ENCODE data around the gene RNASE3. TPM values are rescaled to one million over a fixed set of nuclear protein-coding genes. Genes with fewer than 3 reads are reported as not detected.
A peak's percentile ranks its signal among the peaks of the same experiment; 100 is the strongest.

The RNASE3 gene
- total and polyA plus RNA-seq, 4 experiments from 2014 or later: not detected

GRCh38 chr14:20857207-20857606 lies 34.0 kb upstream of the RNASE3 start:
- DNase-seq: no peak
- peaks cover 0 to 8% (median 4%) of the 10 kb centered on the region in 4 donors for H3K4me1 Mint-ChIP-seq
- Histone ChIP-seq H3K27ac (ENCODE audit: low read depth, low read length) (no peak overlapping the region), H3K36me3 (ENCODE audit: insufficient read depth, low read length) (no peaks in the 10 kb centered on the region), H3K4me3 (ENCODE audit: low read length in 2 of 2) (no peak overlapping the region), H3K27me3 (ENCODE audit: insufficient read depth, low read length) (peaks cover 3% of the 10 kb centered on the region), H3K9me3 (ENCODE audit: control insufficient read depth in 1 of 2, low read length in 2 of 2) (no peaks in the 10 kb centered on the region), H3K4me1 (ENCODE audit: insufficient read depth, low read length) (no peaks in the 10 kb centered on the region)
- H3K9me3 Mint-ChIP-seq: peaks cover 0 to 3% (median 0%) of the 10 kb centered on the region in 8 donors
- CTCF ChIA-PET (ENCODE audit: partially characterized antibody): interaction anchor here (0.7 to 6.5 kb wide), 27 partner anchors 9 to 189 kb away, joined by 3 to 64 read pairs (median 7); no protein-coding TSS in a partner anchor
- no peaks in the 10 kb centered on the region for H3K36me3 Mint-ChIP-seq
- intact Hi-C loops (cut with micrococcal nuclease): loop anchor here (1.0 to 10.0 kb wide), 4 partner anchors 16 to 532 kb away; partner anchors contain the start of gene TMEM253
- peaks cover 18 to 28% of the 10 kb centered on the region in 2 donors for H3K27me3 Mint-ChIP-seq
- peak overlapping the region in 1 of 8 donors; percentile 66 for H3K4me3 Mint-ChIP-seq
- POLR2A ChIA-PET (ENCODE audit: partially characterized antibody): no interaction called here
- no peak overlapping the region for H3K27ac Mint-ChIP-seq

GRCh38 chr14:20857630-20858261 lies 33.4 kb upstream of the RNASE3 start:
- Histone ChIP-seq H3K4me3 (ENCODE audit: low read length in 2 of 2) (no peak overlapping the region), H3K27ac (ENCODE audit: low read depth, low read length) (no peak overlapping the region), H3K9me3 (ENCODE audit: control insufficient read depth in 1 of 2, low read length in 2 of 2) (no peaks in the 10 kb centered on the region), H3K36me3 (ENCODE audit: insufficient read depth, low read length) (no peaks in the 10 kb centered on the region), H3K27me3 (ENCODE audit: insufficient read depth, low read length) (peaks cover 3% of the 10 kb centered on the region), H3K4me1 (ENCODE audit: insufficient read depth, low read length) (no peaks in the 10 kb centered on the region)
- POLR2A ChIA-PET (ENCODE audit: partially characterized antibody): no interaction called here
- Mint-ChIP-seq H3K4me1 (peaks cover 0 to 8% (median 4%) of the 10 kb centered on the region in 4 donors), H3K27ac (no peak overlapping the region), H3K36me3 (no peaks in the 10 kb centered on the region), H3K4me3 (no peak overlapping the region), H3K27me3 (peaks cover 19 to 30% of the 10 kb centered on the region in 2 donors), H3K9me3 (peaks cover 0 to 3% (median 0%) of the 10 kb centered on the region in 8 donors)
- CTCF ChIA-PET (ENCODE audit: partially characterized antibody): interaction anchor here (0.7 to 3.7 kb wide), 26 partner anchors 9 to 247 kb away, joined by 3 to 64 read pairs (median 5); no protein-coding TSS in a partner anchor
- DNase-seq: peak; percentile 60 to 69 (median 63)
- intact Hi-C loops (cut with micrococcal nuclease): loop anchor here (1.0 to 10.0 kb wide), 4 partner anchors 16 to 533 kb away; partner anchors contain the start of gene TMEM253

GRCh38 chr14:20866194-20866593 lies 25.0 kb upstream of the RNASE3 start:
- CTCF ChIA-PET (ENCODE audit: partially characterized antibody): interaction anchor here (1.2 to 5.5 kb wide), 4 partner anchors 8 to 169 kb away, joined by 3 to 33 read pairs (median 8); no protein-coding TSS in a partner anchor
- POLR2A ChIA-PET (ENCODE audit: partially characterized antibody): no interaction called here
- no peak for DNase-seq
- H3K27ac Mint-ChIP-seq: no peak overlapping the region
- no peaks in the 10 kb centered on the region for H3K4me1 Mint-ChIP-seq
- H3K4me3 ChIP-seq (ENCODE audit: low read length in 2 of 2): no peak overlapping the region
- H3K27ac ChIP-seq (ENCODE audit: low read depth, low read length): no peak overlapping the region
- H3K9me3 Mint-ChIP-seq: peaks cover 0 to 3% (median 0%) of the 10 kb centered on the region in 8 donors
- H3K4me1 ChIP-seq (ENCODE audit: insufficient read depth, low read length): no peaks in the 10 kb centered on the region
- no peaks in the 10 kb centered on the region for H3K36me3 ChIP-seq (ENCODE audit: insufficient read depth, low read length)
- intact Hi-C loops (cut with micrococcal nuclease): no loop called here
- H3K9me3 ChIP-seq (ENCODE audit: control insufficient read depth in 1 of 2, low read length in 2 of 2): no peaks in the 10 kb centered on the region
- H3K4me3 Mint-ChIP-seq: no peak overlapping the region
- no peaks in the 10 kb centered on the region for H3K36me3 Mint-ChIP-seq
- peaks cover 4% of the 10 kb centered on the region for H3K27me3 ChIP-seq (ENCODE audit: insufficient read depth, low read length)
- H3K27me3 Mint-ChIP-seq: peaks cover 9 to 35% of the 10 kb centered on the region in 2 donors

DNA sequence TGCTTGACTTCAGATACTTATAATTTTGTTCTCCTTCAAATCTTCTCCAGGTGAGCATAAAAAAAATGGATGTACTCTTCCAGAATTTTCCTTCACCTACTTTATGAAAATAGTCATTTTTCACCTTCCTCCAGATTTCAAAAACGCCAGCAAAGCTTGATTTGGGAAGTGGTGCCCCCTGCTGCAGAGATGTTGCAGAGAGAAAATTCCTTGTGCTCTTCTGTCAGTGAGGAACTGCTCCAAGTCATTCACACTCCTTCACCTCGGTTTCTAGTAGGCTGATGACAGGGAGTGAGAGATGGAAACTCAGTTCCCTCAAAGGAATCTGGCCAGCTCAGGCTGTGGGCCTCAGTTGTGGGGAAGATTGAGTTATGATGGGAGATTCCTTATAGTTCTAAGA lies 24.2 kb upstream of the RNASE3 start:
- H3K4me3 ChIP-seq (ENCODE audit: low read length in 2 of 2): no peak overlapping the region
- CTCF ChIA-PET (ENCODE audit: partially characterized antibody): interaction anchor here (0.5 to 5.5 kb wide), 9 partner anchors 8 to 204 kb away, joined by 3 to 33 read pairs (median 4); no protein-coding TSS in a partner anchor
- Mint-ChIP-seq H3K4me1 (no peaks in the 10 kb centered on the region), H3K27me3 (peaks cover 12 to 32% of the 10 kb centered on the region in 2 donors), H3K27ac (no peak overlapping the region), H3K4me3 (no peak overlapping the region), H3K36me3 (no peaks in the 10 kb centered on the region), H3K9me3 (no peaks in the 10 kb centered on the region)
- H3K36me3 ChIP-seq (ENCODE audit: insufficient read depth, low read length): no peaks in the 10 kb centered on the region
- H3K27me3 ChIP-seq (ENCODE audit: insufficient read depth, low read length): peaks cover 4% of the 10 kb centered on the region
- no peak for DNase-seq
- H3K27ac ChIP-seq (ENCODE audit: low read depth, low read length): no peak overlapping the region
- intact Hi-C loops (cut with micrococcal nuclease): no loop called here
- H3K4me1 ChIP-seq (ENCODE audit: insufficient read depth, low read length): no peaks in the 10 kb centered on the region
- H3K9me3 ChIP-seq (ENCODE audit: control insufficient read depth in 1 of 2, low read length in 2 of 2): no peaks in the 10 kb centered on the region
- POLR2A ChIA-PET (ENCODE audit: partially characterized antibody): no interaction called here

GRCh38 chr14:20873370-20874177 lies 17.6 kb upstream of the RNASE3 start:
- Histone ChIP-seq H3K4me3 (ENCODE audit: low read length in 2 of 2) (no peak overlapping the region), H3K9me3 (ENCODE audit: control insufficient read depth in 1 of 2, low read length in 2 of 2) (no peaks in the 10 kb centered on the region), H3K36me3 (ENCODE audit: insufficient read depth, low read length) (no peaks in the 10 kb centered on the region), H3K27ac (ENCODE audit: low read depth, low read length) (no peak overlapping the region), H3K4me1 (ENCODE audit: insufficient read depth, low read length) (peaks cover 11% of the 10 kb centered on the region), H3K27me3 (ENCODE audit: insufficient read depth, low read length) (peaks cover 4% of the 10 kb centered on the region)
- Mint-ChIP-seq H3K4me1 (peaks cover 5 to 16% (median 8%) of the 10 kb centered on the region in 4 donors), H3K9me3 (peaks cover 0 to 7% (median 0%) of the 10 kb centered on the region in 8 donors), H3K27me3 (peaks cover 6 to 12% of the 10 kb centered on the region in 2 donors), H3K27ac (peak overlapping the region in 1 of 7 donors; percentile 13), H3K36me3 (no peaks in the 10 kb centered on the region), H3K4me3 (peak overlapping the region in 4 of 8 donors; percentile 17 to 60 (median 20))
- ChIA-PET CTCF (ENCODE audit: partially characterized antibody) (interaction anchor here (0.6 to 2.9 kb wide), 20 partner anchors 11 to 544 kb away, joined by 3 to 57 read pairs (median 4); no protein-coding TSS in a partner anchor), POLR2A (ENCODE audit: partially characterized antibody) (interaction anchor here (1.1 kb wide), 1 partner anchor 176 kb away, joined by 3 read pairs; no protein-coding TSS in a partner anchor)
- DNase-seq: peak; percentile 63 to 70 (median 66)
- intact Hi-C loops (cut with micrococcal nuclease): loop anchor here (1.0 to 5.0 kb wide), 3 partner anchors 16 to 176 kb away; no protein-coding TSS in a partner anchor

- Mint-ChIP-seq H3K36me3 (no peaks in the 10 kb centered on the region), H3K27ac (no peak overlapping the region), H3K4me1 (peaks cover 6 to 17% (median 13%) of the 10 kb centered on the region in 4 donors), H3K27me3 (peaks cover 0 to 4% of the 10 kb centered on the region in 2 donors), H3K9me3 (peaks cover 0 to 7% (median 0%) of the 10 kb centered on the region in 8 donors), H3K4me3 (no peak overlapping the region)
- intact Hi-C loops (cut with micrococcal nuclease): no loop called here
- H3K27me3 ChIP-seq (ENCODE audit: insufficient read depth, low read length): no peaks in the 10 kb centered on the region
- no peak overlapping the region for H3K27ac ChIP-seq (ENCODE audit: low read depth, low read length)
- no peak for DNase-seq
- peaks cover 11% of the 10 kb centered on the region for H3K4me1 ChIP-seq (ENCODE audit: insufficient read depth, low read length)
- H3K4me3 ChIP-seq (ENCODE audit: low read length in 2 of 2): no peak overlapping the region
- POLR2A ChIA-PET (ENCODE audit: partially characterized antibody): no interaction called here
- no peaks in the 10 kb centered on the region for H3K9me3 ChIP-seq (ENCODE audit: control insufficient read depth in 1 of 2, low read length in 2 of 2)
- CTCF ChIA-PET (ENCODE audit: partially characterized antibody): no interaction called here
- no peaks in the 10 kb centered on the region for H3K36me3 ChIP-seq (ENCODE audit: insufficient read depth, low read length)
These were observed 14.2 kb upstream of the RNASE3 start for GRCh38 chr14:20877016-20877415.

DNA sequence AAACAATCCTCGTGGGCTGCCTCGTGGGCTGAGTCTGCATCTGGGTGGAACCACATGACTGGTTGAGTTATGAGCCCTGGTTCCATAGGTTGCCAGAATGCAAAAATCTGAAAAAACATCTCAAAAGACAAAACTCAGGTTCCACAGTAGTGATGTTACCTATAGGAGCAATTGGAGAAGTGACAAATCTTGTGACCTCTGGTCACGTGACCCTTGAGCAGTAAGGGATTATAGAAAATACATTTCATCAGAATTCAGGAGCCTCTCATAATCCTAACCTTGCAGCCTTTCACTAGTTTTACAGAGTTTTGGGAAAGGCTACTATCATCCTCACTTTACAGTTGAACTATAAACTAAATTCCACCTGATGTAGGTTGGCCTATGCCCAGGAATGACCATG lies 12.5 kb upstream of the RNASE3 start:
- Histone ChIP-seq H3K4me1 (ENCODE audit: insufficient read depth, low read length) (peaks cover 4% of the 10 kb centered on the region), H3K9me3 (ENCODE audit: control insufficient read depth in 1 of 2, low read length in 2 of 2) (no peaks in the 10 kb centered on the region), H3K4me3 (ENCODE audit: low read length in 2 of 2) (no peak overlapping the region), H3K27ac (ENCODE audit: low read depth, low read length) (no peak overlapping the region), H3K27me3 (ENCODE audit: insufficient read depth, low read length) (no peaks in the 10 kb centered on the region), H3K36me3 (ENCODE audit: insufficient read depth, low read length) (no peaks in the 10 kb centered on the region)
- no peaks in the 10 kb centered on the region for H3K36me3 Mint-ChIP-seq
- H3K27ac Mint-ChIP-seq: no peak overlapping the region
- intact Hi-C loops (cut with micrococcal nuclease): no loop called here
- peaks cover 0 to 7% (median 0%) of the 10 kb centered on the region in 8 donors for H3K9me3 Mint-ChIP-seq
- H3K4me3 Mint-ChIP-seq: no peak overlapping the region
- ChIA-PET CTCF (ENCODE audit: partially characterized antibody) (interaction anchor here (2.3 kb wide), 1 partner anchor 181 kb away, joined by 9 read pairs; no protein-coding TSS in a partner anchor), POLR2A (ENCODE audit: partially characterized antibody) (no interaction called here)
- DNase-seq: no peak
- H3K4me1 Mint-ChIP-seq: peaks cover 0 to 8% (median 6%) of the 10 kb centered on the region in 4 donors
- peaks cover 0 to 4% of the 10 kb centered on the region in 2 donors for H3K27me3 Mint-ChIP-seq
